ENCODE data around the gene TMEM156.

DNA sequence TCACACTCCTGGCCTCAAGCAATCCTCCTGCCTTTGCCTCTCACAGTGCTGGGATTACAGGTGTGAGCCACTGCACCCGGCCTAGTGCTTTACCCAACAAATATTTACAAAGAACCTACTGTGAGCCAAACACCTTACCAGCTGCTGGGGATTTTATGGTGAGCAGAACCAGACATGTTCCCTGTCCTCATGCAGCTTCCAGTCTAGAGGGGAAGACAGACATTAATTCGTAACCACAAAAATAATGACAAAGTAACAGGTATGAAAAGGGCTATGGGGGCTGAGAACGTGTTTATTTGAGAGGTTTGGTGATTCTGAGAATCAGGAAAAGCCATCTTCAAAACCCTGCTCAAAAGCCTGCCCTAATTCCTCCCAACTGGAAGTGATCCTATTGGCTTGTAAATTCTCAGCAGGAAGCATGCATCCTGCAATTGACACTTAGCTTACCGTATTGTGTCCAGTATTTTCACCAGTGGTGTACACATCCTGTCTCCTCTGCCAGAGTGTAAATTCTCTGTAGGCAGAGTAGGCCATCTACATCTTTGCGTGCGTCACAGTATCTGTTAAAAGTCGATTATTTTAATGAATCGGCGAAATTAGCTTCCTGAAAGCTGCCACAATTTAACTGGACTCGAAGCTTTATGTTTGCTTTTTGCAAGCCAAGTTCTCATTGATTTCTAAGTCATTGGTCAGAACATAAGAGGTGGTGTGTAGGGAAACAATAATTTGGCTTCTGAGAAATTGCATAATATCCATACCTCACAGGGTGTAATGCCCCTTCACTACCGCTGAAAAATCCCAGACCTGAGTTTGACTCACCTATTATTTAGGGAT, 67.0 kb downstream of the TMEM156 start:
- TF ChIP-seq, protein P1, sequence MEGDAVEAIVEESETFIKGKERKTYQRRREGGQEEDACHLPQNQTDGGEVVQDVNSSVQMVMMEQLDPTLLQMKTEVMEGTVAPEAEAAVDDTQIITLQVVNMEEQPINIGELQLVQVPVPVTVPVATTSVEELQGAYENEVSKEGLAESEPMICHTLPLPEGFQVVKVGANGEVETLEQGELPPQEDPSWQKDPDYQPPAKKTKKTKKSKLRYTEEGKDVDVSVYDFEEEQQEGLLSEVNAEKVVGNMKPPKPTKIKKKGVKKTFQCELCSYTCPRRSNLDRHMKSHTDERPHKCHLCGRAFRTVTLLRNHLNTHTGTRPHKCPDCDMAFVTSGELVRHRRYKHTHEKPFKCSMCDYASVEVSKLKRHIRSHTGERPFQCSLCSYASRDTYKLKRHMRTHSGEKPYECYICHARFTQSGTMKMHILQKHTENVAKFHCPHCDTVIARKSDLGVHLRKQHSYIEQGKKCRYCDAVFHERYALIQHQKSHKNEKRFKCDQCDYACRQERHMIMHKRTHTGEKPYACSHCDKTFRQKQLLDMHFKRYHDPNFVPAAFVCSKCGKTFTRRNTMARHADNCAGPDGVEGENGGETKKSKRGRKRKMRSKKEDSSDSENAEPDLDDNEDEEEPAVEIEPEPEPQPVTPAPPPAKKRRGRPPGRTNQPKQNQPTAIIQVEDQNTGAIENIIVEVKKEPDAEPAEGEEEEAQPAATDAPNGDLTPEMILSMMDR (IDR thresholded peaks at IDR 0.05; ENCODE audit: extremely low read depth in 1 of 2, insufficient read depth in 1 of 2, low read depth in 1 of 2, low read length in 2 of 2) = no peak
- TF ChIP-seq, protein P2, sequence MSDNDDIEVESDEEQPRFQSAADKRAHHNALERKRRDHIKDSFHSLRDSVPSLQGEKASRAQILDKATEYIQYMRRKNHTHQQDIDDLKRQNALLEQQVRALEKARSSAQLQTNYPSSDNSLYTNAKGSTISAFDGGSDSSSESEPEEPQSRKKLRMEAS (IDR thresholded peaks at IDR 0.05; ENCODE audit: insufficient read depth, insufficient read length) = no peak
- no peak for TF ChIP-seq FOS (IDR thresholded peaks at IDR 0.05; ENCODE audit: borderline replicate concordance, insufficient read depth, low read length)
- TF ChIP-seq EZH2 (IDR thresholded peaks at IDR 0.05; ENCODE audit: borderline replicate concordance, low read depth, low read length, severe bottlenecking) = no peak
- TF ChIP-seq JUN (IDR thresholded peaks at IDR 0.05; ENCODE audit: borderline replicate concordance, insufficient read depth, insufficient read length, low read depth) = no peak
- TF ChIP-seq POLR2A (IDR thresholded peaks at IDR 0.05; ENCODE audit: low read depth, low read length) = no peak
- no peak for TF ChIP-seq POLR2AphosphoS5 (IDR thresholded peaks at IDR 0.05; ENCODE audit: insufficient read depth, low read depth, low read length)
- no peak for TF ChIP-seq MYC (IDR thresholded peaks at IDR 0.05; ENCODE audit: low read depth, low read length)
- no peak for TF ChIP-seq GATA2 (IDR thresholded peaks at IDR 0.05; ENCODE audit: insufficient read depth, insufficient read length, low read depth, low read length)
